ENCODE results near the gene ADAM33.

Gene ADAM33

GRCh38 chr20:3663031-3663701 lies 18.6 kb downstream of the ADAM33 start, which contains the start of gene GFRA4:
TSS of gene GFRA4 (minus strand) at chr20:3663399. CDS start at chr20:3663399, 0 bp downstream.
- no peak for DNase-seq

- DNase-seq = no peak
Measured at GRCh38 chr20:3661814-3662665, 19.8 kb downstream of the ADAM33 start.

GRCh38 chr20:3661060-3661813 lies 20.6 kb downstream of the ADAM33 start:
- DNase-seq = no peak

- DNase-seq = no peak
Measured at GRCh38 chr20:3660262-3661059, 21.3 kb downstream of the ADAM33 start.

- no peak for DNase-seq
Measured at GRCh38 chr20:3659492-3660261, 22.1 kb downstream of the ADAM33 start.

GRCh38 chr20:3658716-3659491 lies 22.9 kb downstream of the ADAM33 start:
- DNase-seq = no peak

- DNase-seq = no peak
Measured at GRCh38 chr20:3658019-3658715, 23.6 kb downstream of the ADAM33 start.

- no peak for DNase-seq
Measured at GRCh38 chr20:3655131-3655405, 26.7 kb downstream of the ADAM33 start.

- DNase-seq = peak; percentile 39 to 74
Measured at GRCh38 chr20:3654326-3655130, 27.3 kb downstream of the ADAM33 start.

- DNase-seq = no peak
Measured at GRCh38 chr20:3653921-3654320, 27.9 kb downstream of the ADAM33 start.

GRCh38 chr20:3652676-3653596 lies 28.9 kb downstream of the ADAM33 start:
- DNase-seq = peak; percentile 26 to 71

- peak; percentile 19 to 35 for DNase-seq
Measured at GRCh38 chr20:3652221-3652620, 29.6 kb downstream of the ADAM33 start.

- DNase-seq = peak; percentile 54 to 81
Measured at GRCh38 chr20:3651204-3651962, 30.4 kb downstream of the ADAM33 start.

GRCh38 chr20:3648951-3649350 lies 32.9 kb downstream of the ADAM33 start:
- DNase-seq = peak; percentile 36 to 69

- DNase-seq = no peak
Measured at GRCh38 chr20:3647473-3647872, 34.3 kb downstream of the ADAM33 start.

- DNase-seq = peak in 1 of 2 experiments; percentile 37
Measured at GRCh38 chr20:3646651-3647050, 35.2 kb downstream of the ADAM33 start.

GRCh38 chr20:3646067-3646440 lies 35.8 kb downstream of the ADAM33 start:
- no peak for DNase-seq
